Measurements from ENCODE around the gene AXDND1. TPM values are rescaled to one million over a fixed set of nuclear protein-coding genes. Genes with fewer than 3 reads are reported as not detected.

Gene AXDND1
- total RNA-seq (0.13 TPM), polyA plus RNA-seq (ENCODE audit: insufficient read depth in 1 of 8, insufficient read length in 8 of 8, low replicate concordance in 1 of 8) (under 1 TPM in 5 of 8 donors, not detected in 3; 0.13 to 0.28 (median 0.25) TPM)
- long read RNA-seq, donor 1, result 0 reads
- long read RNA-seq, donor 2, result 0 reads
- long read RNA-seq, donor 3, result 0 reads
- long read RNA-seq, donor 4, result 0 reads
- long read RNA-seq, donor 5, partial matches to known transcripts, result 0 of 1 reads
- long read RNA-seq, donor 5, other reads (novel, unspliced or antisense), result 0 of 1 reads
- long read RNA-seq, donor 6, result 0 reads
- long read RNA-seq, donor 7, result 0 reads
- long read RNA-seq, donor 8, result 0 reads
- long read RNA-seq, donor 9, result 0 reads
- long read RNA-seq, donor 10, result 0 reads
- long read RNA-seq, donor 11, result 0 reads

GRCh38 chr1:179365342-179366092 lies at the start of gene AXDND1:
TSS of gene AXDND1 (plus strand) at chr1:179365971. CDS start at chr1:179366510, 539 bp downstream.
- 5% methylated on average over 27 of the region's 43 CpGs for WGBS (ENCODE audit: insufficient coverage)
- peak within 1 kb of the TSS; percentile 97 for H3K27ac ChIP-seq (ENCODE audit: low read length)
- no peaks in the 10 kb centered on the region for H3K9me3 ChIP-seq (replicated peaks; ENCODE audit: control insufficient read depth, low read depth, low read length)
- peaks cover 4% of the 10 kb centered on the region for H3K4me1 ChIP-seq (ENCODE audit: control insufficient read depth, insufficient read depth, low read length)
- peak; percentile 97 for DNase-seq
- H3K36me3 ChIP-seq (ENCODE audit: control insufficient read depth, insufficient read depth, low read length), result no peaks in the 10 kb centered on the region
- H3K4me3 ChIP-seq (ENCODE audit: low read length), result peak within 1 kb of the TSS; percentile 85
- no peaks in the 10 kb centered on the region for H3K27me3 ChIP-seq (ENCODE audit: control insufficient read depth, insufficient read depth, low read length)

DNA sequence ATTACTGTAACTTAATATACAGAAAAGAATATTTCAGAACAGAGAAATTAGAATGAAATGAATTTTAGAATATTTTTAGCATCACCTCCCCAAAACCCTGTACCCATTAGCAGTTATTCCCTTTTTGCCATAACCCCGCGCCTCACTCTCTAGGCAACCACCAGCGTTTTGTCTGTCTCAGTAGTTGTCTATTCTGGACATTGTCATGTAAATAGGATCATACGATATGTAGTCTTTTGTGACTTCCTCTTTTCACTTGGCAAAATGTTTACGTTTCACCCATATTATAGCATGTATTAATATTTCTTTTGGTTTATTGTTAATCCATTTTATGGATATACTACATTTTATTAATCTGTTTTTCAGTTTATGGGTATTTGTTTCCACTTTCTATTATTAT lies 47.3 kb upstream of the AXDND1 start:
- DNase-seq, result peak; percentile 5
- H3K4me1 ChIP-seq (ENCODE audit: control insufficient read depth, insufficient read depth, low read length), result no peaks in the 10 kb centered on the region
- H3K36me3 ChIP-seq (ENCODE audit: control insufficient read depth, insufficient read depth, low read length), result no peaks in the 10 kb centered on the region
- no CpG with 5 or more reads among the region's 5 CpGs for WGBS (ENCODE audit: insufficient coverage)
- no peak overlapping the region for H3K4me3 ChIP-seq (ENCODE audit: low read length)
- H3K27ac ChIP-seq (ENCODE audit: low read length), result no peak overlapping the region
- H3K9me3 ChIP-seq (replicated peaks; ENCODE audit: control insufficient read depth, low read depth, low read length), result peaks cover 8% of the 10 kb centered on the region
- no peaks in the 10 kb centered on the region for H3K27me3 ChIP-seq (ENCODE audit: control insufficient read depth, insufficient read depth, low read length)

DNA sequence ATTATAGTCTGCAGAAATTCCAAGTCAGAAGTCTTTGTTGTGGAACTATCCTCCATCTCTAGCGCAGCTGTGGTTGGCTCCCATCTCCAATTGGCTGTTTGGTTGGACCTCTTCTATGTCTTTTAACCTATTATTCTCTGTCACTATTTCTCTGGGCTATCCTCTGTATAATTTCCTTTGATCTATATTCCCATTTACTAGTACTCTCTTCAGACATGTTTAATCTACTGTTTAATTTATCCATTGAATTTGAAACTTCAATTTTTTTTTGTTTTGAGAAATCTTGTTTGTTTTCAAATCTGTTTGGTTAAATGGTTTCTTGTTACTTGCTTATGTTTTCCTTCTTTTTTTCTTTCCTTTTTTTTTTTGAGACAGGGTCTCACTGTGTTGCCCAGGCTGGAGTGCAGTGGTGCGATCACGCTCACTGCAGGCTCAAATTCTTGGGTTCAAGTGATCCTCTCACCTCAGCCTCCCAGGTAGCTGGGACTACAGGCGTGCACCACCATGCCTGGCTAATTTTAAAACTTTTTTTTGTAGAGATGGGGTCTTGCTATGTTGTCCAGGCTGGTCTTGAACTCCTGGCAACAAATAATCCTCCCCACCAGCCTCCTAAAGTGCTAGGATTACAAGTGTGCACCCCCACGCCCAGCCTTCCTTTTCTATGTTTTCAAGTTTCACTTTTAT lies 44.1 kb upstream of the AXDND1 start:
- no peaks in the 10 kb centered on the region for H3K36me3 ChIP-seq (ENCODE audit: control insufficient read depth, insufficient read depth, low read length)
- no peak for DNase-seq
- peaks cover 8% of the 10 kb centered on the region for H3K9me3 ChIP-seq (replicated peaks; ENCODE audit: control insufficient read depth, low read depth, low read length)
- H3K27me3 ChIP-seq (ENCODE audit: control insufficient read depth, insufficient read depth, low read length), result no peaks in the 10 kb centered on the region
- whole genome bisulfite sequencing (ENCODE audit: insufficient coverage), result 100% methylated on average over 1 of the region's 5 CpGs
- no peak overlapping the region for H3K4me3 ChIP-seq (ENCODE audit: low read length)
- no peaks in the 10 kb centered on the region for H3K4me1 ChIP-seq (ENCODE audit: control insufficient read depth, insufficient read depth, low read length)
- H3K27ac ChIP-seq (ENCODE audit: low read length), result no peak overlapping the region

DNA sequence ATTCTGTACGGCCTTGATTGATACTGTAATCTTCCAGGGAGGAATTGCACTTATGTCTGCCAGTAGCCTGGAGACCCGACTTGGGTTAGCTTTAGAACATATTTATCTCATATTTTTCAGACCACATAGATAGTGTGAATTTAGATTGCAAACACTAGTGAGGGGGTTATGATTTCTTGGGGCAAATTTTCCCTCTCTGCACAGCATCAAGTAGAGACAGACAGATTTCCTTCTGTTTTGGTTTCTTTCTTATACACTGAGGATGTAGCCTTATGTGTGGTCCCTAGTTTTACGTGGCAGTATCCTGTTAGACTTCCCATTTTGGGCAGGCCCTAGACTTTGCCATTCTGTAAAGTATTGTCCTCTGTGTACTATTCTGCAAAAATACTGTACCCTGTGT lies 43.2 kb upstream of the AXDND1 start:
- Histone ChIP-seq H3K27me3 (ENCODE audit: control insufficient read depth, insufficient read depth, low read length) (no peaks in the 10 kb centered on the region), H3K4me3 (ENCODE audit: low read length) (no peak overlapping the region), H3K9me3 (replicated peaks; ENCODE audit: control insufficient read depth, low read depth, low read length) (peaks cover 8% of the 10 kb centered on the region), H3K4me1 (ENCODE audit: control insufficient read depth, insufficient read depth, low read length) (no peaks in the 10 kb centered on the region), H3K36me3 (ENCODE audit: control insufficient read depth, insufficient read depth, low read length) (no peaks in the 10 kb centered on the region), H3K27ac (ENCODE audit: low read length) (peak overlapping the region; percentile 23)
- peak; percentile 5 for DNase-seq
- WGBS (ENCODE audit: insufficient coverage), result no CpG with 5 or more reads among the region's 3 CpGs

DNA sequence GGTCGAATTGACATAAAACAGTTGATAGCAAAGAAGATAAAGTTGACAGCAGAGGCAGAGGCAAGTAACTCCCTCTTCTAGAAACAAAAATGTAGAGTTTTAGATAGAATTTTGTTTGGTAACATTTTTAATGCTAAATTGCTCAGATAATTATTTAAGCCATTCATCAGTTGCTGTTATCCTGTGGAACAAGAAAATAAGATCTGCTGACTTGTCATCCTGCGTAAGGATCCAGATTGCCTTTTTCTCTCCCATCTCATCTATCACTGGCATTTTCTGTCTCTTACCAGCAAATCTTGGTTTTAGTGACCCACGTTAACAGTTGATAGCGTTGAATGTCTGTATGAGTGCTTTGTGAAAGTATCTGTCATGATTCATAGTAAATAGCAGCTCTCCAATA lies 42.3 kb upstream of the AXDND1 start:
- Histone ChIP-seq H3K27ac (ENCODE audit: low read length) (no peak overlapping the region), H3K27me3 (ENCODE audit: control insufficient read depth, insufficient read depth, low read length) (no peaks in the 10 kb centered on the region), H3K9me3 (replicated peaks; ENCODE audit: control insufficient read depth, low read depth, low read length) (peaks cover 8% of the 10 kb centered on the region), H3K4me1 (ENCODE audit: control insufficient read depth, insufficient read depth, low read length) (no peaks in the 10 kb centered on the region), H3K4me3 (ENCODE audit: low read length) (no peak overlapping the region), H3K36me3 (ENCODE audit: control insufficient read depth, insufficient read depth, low read length) (no peaks in the 10 kb centered on the region)
- DNase-seq, result no peak
- no CpG with 5 or more reads among the region's 4 CpGs for WGBS (ENCODE audit: insufficient coverage)

- H3K27me3 ChIP-seq (ENCODE audit: control insufficient read depth, insufficient read depth, low read length), result no peaks in the 10 kb centered on the region
- H3K36me3 ChIP-seq (ENCODE audit: control insufficient read depth, insufficient read depth, low read length), result no peaks in the 10 kb centered on the region
- H3K27ac ChIP-seq (ENCODE audit: low read length), result no peak overlapping the region
- no peaks in the 10 kb centered on the region for H3K4me1 ChIP-seq (ENCODE audit: control insufficient read depth, insufficient read depth, low read length)
- H3K9me3 ChIP-seq (replicated peaks; ENCODE audit: control insufficient read depth, low read depth, low read length), result peaks cover 6% of the 10 kb centered on the region
- no CpG with 5 or more reads among the region's 2 CpGs for WGBS (ENCODE audit: insufficient coverage)
- no peak overlapping the region for H3K4me3 ChIP-seq (ENCODE audit: low read length)
- no peak for DNase-seq
Observed at GRCh38 chr1:179325836-179326235, 39.9 kb upstream of the AXDND1 start.

DNA sequence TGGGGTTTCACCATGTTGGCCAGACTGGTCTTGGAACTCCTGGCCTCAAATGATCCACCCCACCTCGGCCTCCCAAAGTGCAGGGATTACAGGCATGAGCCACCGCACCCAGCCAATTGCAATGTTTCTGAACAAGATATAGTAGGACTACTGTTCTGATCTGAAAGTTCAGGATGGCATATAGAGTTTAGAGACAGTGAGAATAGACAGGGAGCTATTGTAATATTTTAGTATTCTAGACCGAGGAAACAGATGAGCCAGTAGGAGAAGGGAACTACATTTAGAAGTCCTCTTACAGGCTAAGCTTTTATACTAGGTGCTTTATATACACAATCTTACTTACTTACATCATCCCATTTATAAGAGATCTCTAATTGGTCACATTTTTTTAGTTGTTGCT lies 39.0 kb upstream of the AXDND1 start:
- 100% methylated on average over 1 of the region's 3 CpGs for WGBS (ENCODE audit: insufficient coverage)
- Histone ChIP-seq H3K27ac (ENCODE audit: low read length) (no peak overlapping the region), H3K27me3 (ENCODE audit: control insufficient read depth, insufficient read depth, low read length) (no peaks in the 10 kb centered on the region), H3K36me3 (ENCODE audit: control insufficient read depth, insufficient read depth, low read length) (no peaks in the 10 kb centered on the region), H3K4me1 (ENCODE audit: control insufficient read depth, insufficient read depth, low read length) (no peaks in the 10 kb centered on the region), H3K9me3 (replicated peaks; ENCODE audit: control insufficient read depth, low read depth, low read length) (no peaks in the 10 kb centered on the region), H3K4me3 (ENCODE audit: low read length) (no peak overlapping the region)
- no peak for DNase-seq

DNA sequence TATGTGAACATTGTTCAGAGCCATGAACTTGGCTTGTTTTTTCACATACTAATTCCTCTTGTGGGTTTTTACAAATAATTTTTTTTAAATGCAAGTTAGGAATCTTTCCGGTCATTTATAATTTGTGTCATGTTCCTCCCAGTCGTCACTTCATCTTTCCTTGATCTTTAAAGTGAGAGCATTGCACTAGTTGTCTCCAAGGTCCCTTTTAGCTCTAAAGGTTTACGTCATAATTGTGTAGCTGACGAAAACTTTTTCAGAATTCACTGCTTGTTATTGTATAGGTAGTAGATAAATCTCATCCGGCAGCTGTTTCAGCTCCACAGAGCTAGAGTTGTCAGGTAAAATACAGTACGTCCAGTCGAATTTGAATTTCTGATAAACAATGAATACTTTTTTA lies 38.6 kb upstream of the AXDND1 start:
- Histone ChIP-seq H3K27ac (ENCODE audit: low read length) (no peak overlapping the region), H3K4me1 (ENCODE audit: control insufficient read depth, insufficient read depth, low read length) (no peaks in the 10 kb centered on the region), H3K9me3 (replicated peaks; ENCODE audit: control insufficient read depth, low read depth, low read length) (no peaks in the 10 kb centered on the region), H3K27me3 (ENCODE audit: control insufficient read depth, insufficient read depth, low read length) (no peaks in the 10 kb centered on the region), H3K36me3 (ENCODE audit: control insufficient read depth, insufficient read depth, low read length) (no peaks in the 10 kb centered on the region), H3K4me3 (ENCODE audit: low read length) (no peak overlapping the region)
- no peak for DNase-seq
- 100% methylated on average over 1 of the region's 7 CpGs for WGBS (ENCODE audit: insufficient coverage)

DNA sequence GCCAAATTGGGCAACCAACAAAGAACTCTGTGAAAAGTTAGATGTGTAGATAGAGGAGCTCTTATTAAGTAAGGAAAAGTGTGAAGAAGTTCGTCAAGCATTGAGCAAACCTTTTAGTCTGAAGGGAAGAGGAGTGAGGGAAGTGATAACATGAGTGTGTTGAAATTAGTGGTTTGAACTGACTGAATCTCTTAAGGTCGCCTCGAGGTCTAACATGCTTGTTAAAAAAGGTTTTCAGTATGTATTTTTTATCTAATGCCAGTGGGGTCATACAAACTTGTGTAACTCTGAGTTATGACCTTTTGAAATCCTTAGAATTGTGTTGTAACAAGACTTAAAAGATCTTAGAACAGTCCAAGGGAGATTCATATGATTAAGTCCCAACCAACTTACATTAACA lies 38.1 kb upstream of the AXDND1 start:
- Histone ChIP-seq H3K4me3 (ENCODE audit: low read length) (no peak overlapping the region), H3K36me3 (ENCODE audit: control insufficient read depth, insufficient read depth, low read length) (no peaks in the 10 kb centered on the region), H3K9me3 (replicated peaks; ENCODE audit: control insufficient read depth, low read depth, low read length) (no peaks in the 10 kb centered on the region), H3K4me1 (ENCODE audit: control insufficient read depth, insufficient read depth, low read length) (no peaks in the 10 kb centered on the region), H3K27ac (ENCODE audit: low read length) (no peak overlapping the region), H3K27me3 (ENCODE audit: control insufficient read depth, insufficient read depth, low read length) (no peaks in the 10 kb centered on the region)
- WGBS (ENCODE audit: insufficient coverage), result 90% methylated on average over 3 of the region's 3 CpGs
- DNase-seq, result peak; percentile 6

GRCh38 chr1:179329862-179330261 lies 35.9 kb upstream of the AXDND1 start:
- WGBS (ENCODE audit: insufficient coverage), result 100% methylated on average over 1 of the region's 2 CpGs
- Histone ChIP-seq H3K27me3 (ENCODE audit: control insufficient read depth, insufficient read depth, low read length) (no peaks in the 10 kb centered on the region), H3K9me3 (replicated peaks; ENCODE audit: control insufficient read depth, low read depth, low read length) (no peaks in the 10 kb centered on the region), H3K4me1 (ENCODE audit: control insufficient read depth, insufficient read depth, low read length) (no peaks in the 10 kb centered on the region), H3K4me3 (ENCODE audit: low read length) (no peak overlapping the region), H3K27ac (ENCODE audit: low read length) (no peak overlapping the region), H3K36me3 (ENCODE audit: control insufficient read depth, insufficient read depth, low read length) (peaks cover 3% of the 10 kb centered on the region)
- DNase-seq, result no peak
